ENCODE data around the gene MRAS.

Gene MRAS

DNA sequence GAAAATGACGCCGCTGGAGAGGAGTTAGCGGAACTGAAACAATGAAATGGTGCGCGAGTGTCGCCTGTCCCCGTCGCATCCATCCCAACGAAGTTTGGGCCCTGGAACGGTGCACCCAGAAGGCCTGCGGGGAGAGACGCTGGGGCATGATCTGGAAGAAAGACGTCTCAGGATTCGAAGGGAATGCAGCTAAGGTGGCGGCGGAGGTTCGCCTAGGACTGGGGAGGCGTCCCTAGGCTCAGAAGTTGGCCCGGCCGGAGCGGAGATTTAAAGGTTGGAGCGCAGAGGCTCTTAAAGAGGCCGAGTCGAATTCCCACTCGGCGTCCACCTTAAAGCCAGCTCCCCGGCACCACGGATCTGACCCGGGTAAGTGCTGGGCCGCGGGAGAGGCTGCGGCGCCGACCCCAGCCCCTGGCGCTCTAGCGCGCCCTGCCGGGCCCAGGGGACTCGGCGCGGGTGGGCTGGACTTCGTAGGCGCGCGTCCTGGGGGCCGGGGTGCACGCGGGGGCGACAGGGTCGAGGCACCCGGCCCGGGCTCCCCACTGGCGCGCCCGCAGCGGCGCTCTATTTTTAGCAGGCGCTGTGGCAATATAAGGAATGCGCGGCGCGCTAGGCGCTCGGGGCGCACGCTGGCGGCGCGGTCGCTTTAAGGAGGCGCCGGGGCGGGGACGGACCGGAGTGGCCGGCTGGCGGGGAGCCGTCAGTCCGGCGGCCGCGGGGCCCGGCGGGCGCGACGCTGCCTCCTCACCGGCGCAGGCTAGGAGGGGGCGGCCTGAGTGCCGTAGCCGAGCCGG lies at the start of gene MRAS:
Gene MRAS, plus strand, starts transcription at position 620 of the 794 bp plus-strand sequence. CDS start 24,305 bp downstream, outside the sequence.
- no peaks in the 10 kb centered on the region for H3K36me3 ChIP-seq (ENCODE audit: control insufficient read depth, insufficient read depth, low read length)
- peaks cover 3% of the 10 kb centered on the region; the same call in 1 of the 2 replicates for H3K4me1 ChIP-seq (ENCODE audit: control insufficient read depth, insufficient read depth, low read length)
- H3K4me3 ChIP-seq (ENCODE audit: low read length): peak within 1 kb of the TSS; percentile 90; the same call in 1 of the 2 replicates
- H3K27me3 ChIP-seq (ENCODE audit: control insufficient read depth, insufficient read depth, low read length): no peaks in the 10 kb centered on the region
- H3K27ac ChIP-seq (ENCODE audit: low read length): no peak within 1 kb of the TSS
- WGBS (ENCODE audit: insufficient coverage, insufficient read length): no CpG with 5 or more reads among the region's 93 CpGs
- no peak for DNase-seq (ENCODE audit: low read depth, low spot score)
- H3K9me3 ChIP-seq (ENCODE audit: control insufficient read depth, insufficient read depth, low read length): no peaks in the 10 kb centered on the region

- H3K4me1 ChIP-seq (ENCODE audit: control insufficient read depth, insufficient read depth, low read length): no peaks in the 10 kb centered on the region
- no CpG with 5 or more reads among the region's 2 CpGs for WGBS (ENCODE audit: insufficient coverage, insufficient read length)
- no peaks in the 10 kb centered on the region for H3K9me3 ChIP-seq (ENCODE audit: control insufficient read depth, insufficient read depth, low read length)
- DNase-seq (ENCODE audit: low read depth, low spot score): no peak
- H3K27me3 ChIP-seq (ENCODE audit: control insufficient read depth, insufficient read depth, low read length): no peaks in the 10 kb centered on the region
- no peak overlapping the region for H3K27ac ChIP-seq (ENCODE audit: low read length)
- H3K36me3 ChIP-seq (ENCODE audit: control insufficient read depth, insufficient read depth, low read length): peaks cover 2% of the 10 kb centered on the region; the same call in 1 of the 2 replicates
- no peak overlapping the region for H3K4me3 ChIP-seq (ENCODE audit: low read length)
These were observed 47.7 kb upstream of the MRAS start for GRCh38 chr3:138300647-138301046.

DNA sequence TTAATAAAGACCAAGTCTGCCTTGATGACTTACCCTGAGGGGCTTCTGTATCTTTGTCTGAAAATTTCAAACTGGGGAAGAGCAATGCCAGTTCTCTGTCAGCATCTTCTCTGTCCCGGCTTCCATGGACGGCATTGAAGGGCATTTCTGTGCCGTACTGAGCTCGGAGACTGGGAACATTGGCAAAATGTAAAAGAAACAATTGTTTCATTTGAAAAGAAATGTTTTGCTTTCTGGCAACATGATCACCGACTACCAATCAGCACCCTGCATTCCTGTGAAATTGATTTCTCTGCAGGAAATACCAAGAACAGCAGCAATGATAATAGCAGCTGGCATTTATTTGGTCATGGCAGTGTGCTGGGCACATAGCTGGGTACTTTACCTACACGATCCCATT lies 44.9 kb upstream of the MRAS start:
- WGBS (ENCODE audit: insufficient coverage, insufficient read length): no CpG with 5 or more reads among the region's 6 CpGs
- no peak overlapping the region for H3K27ac ChIP-seq (ENCODE audit: low read length)
- no peaks in the 10 kb centered on the region for H3K27me3 ChIP-seq (ENCODE audit: control insufficient read depth, insufficient read depth, low read length)
- no peaks in the 10 kb centered on the region for H3K36me3 ChIP-seq (ENCODE audit: control insufficient read depth, insufficient read depth, low read length)
- H3K9me3 ChIP-seq (ENCODE audit: control insufficient read depth, insufficient read depth, low read length): no peaks in the 10 kb centered on the region
- no peaks in the 10 kb centered on the region for H3K4me1 ChIP-seq (ENCODE audit: control insufficient read depth, insufficient read depth, low read length)
- no peak for DNase-seq (ENCODE audit: low read depth, low spot score)
- no peak overlapping the region for H3K4me3 ChIP-seq (ENCODE audit: low read length)

DNA sequence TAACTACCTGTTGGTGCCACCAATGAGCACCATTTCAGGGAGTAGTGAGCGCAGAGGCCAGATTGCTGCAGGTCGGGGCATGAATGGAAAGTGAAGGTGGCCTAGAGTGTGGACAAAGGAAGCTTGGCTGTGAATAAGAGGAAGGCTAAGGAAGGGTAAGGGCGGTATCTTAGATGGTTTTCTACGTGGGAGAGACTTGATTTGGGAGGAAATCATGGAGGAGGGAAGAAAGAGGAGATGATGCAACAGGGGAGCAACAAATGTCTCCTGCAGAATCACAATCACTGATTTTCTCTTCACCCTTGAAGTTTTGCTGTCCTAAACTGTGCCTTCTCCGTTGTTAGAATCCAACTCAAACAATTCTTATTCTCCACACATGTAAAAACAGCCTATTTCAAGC lies 40.5 kb upstream of the MRAS start:
- Histone ChIP-seq H3K4me3 (ENCODE audit: low read length) (no peak overlapping the region), H3K9me3 (ENCODE audit: control insufficient read depth, insufficient read depth, low read length) (no peaks in the 10 kb centered on the region), H3K36me3 (ENCODE audit: control insufficient read depth, insufficient read depth, low read length) (no peaks in the 10 kb centered on the region), H3K4me1 (ENCODE audit: control insufficient read depth, insufficient read depth, low read length) (no peaks in the 10 kb centered on the region), H3K27me3 (ENCODE audit: control insufficient read depth, insufficient read depth, low read length) (no peaks in the 10 kb centered on the region), H3K27ac (ENCODE audit: low read length) (no peak overlapping the region)
- WGBS (ENCODE audit: insufficient coverage, insufficient read length): no CpG with 5 or more reads among the region's 5 CpGs
- DNase-seq (ENCODE audit: low read depth, low spot score): no peak

DNA sequence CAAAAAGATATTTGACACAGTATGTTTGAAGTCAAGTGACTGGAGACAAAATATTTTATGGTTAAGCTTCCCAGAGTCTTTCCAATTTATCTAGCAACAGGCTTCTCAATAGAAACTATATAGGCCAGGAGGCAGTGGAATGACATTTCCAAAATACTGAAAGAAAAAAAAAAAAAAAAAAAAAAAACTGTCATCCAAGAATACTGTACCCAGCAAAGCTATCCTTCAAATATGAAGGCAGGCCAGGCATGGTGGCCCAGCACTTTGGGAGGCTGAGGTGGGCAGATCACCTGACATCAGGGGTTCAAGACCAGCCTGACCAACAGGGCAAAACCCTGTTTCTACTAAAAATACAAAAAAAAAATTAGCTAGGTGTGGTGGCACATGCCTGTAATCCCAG lies 39.6 kb upstream of the MRAS start:
- H3K27ac ChIP-seq (ENCODE audit: low read length): no peak overlapping the region
- H3K36me3 ChIP-seq (ENCODE audit: control insufficient read depth, insufficient read depth, low read length): no peaks in the 10 kb centered on the region
- H3K9me3 ChIP-seq (ENCODE audit: control insufficient read depth, insufficient read depth, low read length): no peaks in the 10 kb centered on the region
- H3K27me3 ChIP-seq (ENCODE audit: control insufficient read depth, insufficient read depth, low read length): no peaks in the 10 kb centered on the region
- DNase-seq (ENCODE audit: low read depth, low spot score): no peak
- no peak overlapping the region for H3K4me3 ChIP-seq (ENCODE audit: low read length)
- H3K4me1 ChIP-seq (ENCODE audit: control insufficient read depth, insufficient read depth, low read length): no peaks in the 10 kb centered on the region

- Histone ChIP-seq H3K27ac (ENCODE audit: low read length) (no peak overlapping the region), H3K4me3 (ENCODE audit: low read length) (no peak overlapping the region), H3K9me3 (ENCODE audit: control insufficient read depth, insufficient read depth, low read length) (no peaks in the 10 kb centered on the region), H3K27me3 (ENCODE audit: control insufficient read depth, insufficient read depth, low read length) (no peaks in the 10 kb centered on the region), H3K36me3 (ENCODE audit: control insufficient read depth, insufficient read depth, low read length) (no peaks in the 10 kb centered on the region), H3K4me1 (ENCODE audit: control insufficient read depth, insufficient read depth, low read length) (no peaks in the 10 kb centered on the region)
- WGBS (ENCODE audit: insufficient coverage, insufficient read length): no CpG with 5 or more reads among the region's 4 CpGs
- no peak for DNase-seq (ENCODE audit: low read depth, low spot score)
These were observed 37.9 kb upstream of the MRAS start for GRCh38 chr3:138310494-138310893.

DNA sequence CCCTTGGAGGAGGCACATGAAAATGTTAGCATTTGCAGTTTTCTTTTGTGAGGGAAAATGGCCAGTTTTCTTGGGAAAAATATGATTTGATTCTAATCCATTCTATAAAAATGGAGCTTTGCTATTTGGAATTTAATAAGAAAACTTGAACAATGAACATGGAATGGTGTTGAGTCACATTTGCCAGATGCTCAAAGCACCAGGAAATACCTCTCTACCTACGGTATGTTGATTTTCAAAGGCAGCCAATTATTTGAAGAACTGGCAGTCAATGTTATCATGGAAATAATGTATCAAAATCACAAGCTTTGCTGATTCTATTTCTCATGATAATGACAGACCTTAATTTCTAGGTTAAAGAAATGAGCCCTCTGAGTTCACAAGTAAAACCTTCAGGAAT lies 33.6 kb upstream of the MRAS start:
- Histone ChIP-seq H3K4me1 (ENCODE audit: control insufficient read depth, insufficient read depth, low read length) (no peaks in the 10 kb centered on the region), H3K36me3 (ENCODE audit: control insufficient read depth, insufficient read depth, low read length) (no peaks in the 10 kb centered on the region), H3K27me3 (ENCODE audit: control insufficient read depth, insufficient read depth, low read length) (no peaks in the 10 kb centered on the region), H3K27ac (ENCODE audit: low read length) (no peak overlapping the region), H3K4me3 (ENCODE audit: low read length) (no peak overlapping the region), H3K9me3 (ENCODE audit: control insufficient read depth, insufficient read depth, low read length) (no peaks in the 10 kb centered on the region)
- DNase-seq (ENCODE audit: low read depth, low spot score): no peak
- WGBS (ENCODE audit: insufficient coverage, insufficient read length): no CpG with 5 or more reads among the region's 1 CpG

GRCh38 chr3:138317687-138318086 lies 30.7 kb upstream of the MRAS start:
- no peak overlapping the region for H3K4me3 ChIP-seq (ENCODE audit: low read length)
- DNase-seq (ENCODE audit: low read depth, low spot score): no peak
- H3K36me3 ChIP-seq (ENCODE audit: control insufficient read depth, insufficient read depth, low read length): no peaks in the 10 kb centered on the region
- H3K27me3 ChIP-seq (ENCODE audit: control insufficient read depth, insufficient read depth, low read length): no peaks in the 10 kb centered on the region
- H3K9me3 ChIP-seq (ENCODE audit: control insufficient read depth, insufficient read depth, low read length): no peaks in the 10 kb centered on the region
- H3K4me1 ChIP-seq (ENCODE audit: control insufficient read depth, insufficient read depth, low read length): peaks cover 1% of the 10 kb centered on the region; the same call in 1 of the 2 replicates
- H3K27ac ChIP-seq (ENCODE audit: low read length): no peak overlapping the region
- WGBS (ENCODE audit: insufficient coverage, insufficient read length): no CpG with 5 or more reads among the region's 1 CpG

DNA sequence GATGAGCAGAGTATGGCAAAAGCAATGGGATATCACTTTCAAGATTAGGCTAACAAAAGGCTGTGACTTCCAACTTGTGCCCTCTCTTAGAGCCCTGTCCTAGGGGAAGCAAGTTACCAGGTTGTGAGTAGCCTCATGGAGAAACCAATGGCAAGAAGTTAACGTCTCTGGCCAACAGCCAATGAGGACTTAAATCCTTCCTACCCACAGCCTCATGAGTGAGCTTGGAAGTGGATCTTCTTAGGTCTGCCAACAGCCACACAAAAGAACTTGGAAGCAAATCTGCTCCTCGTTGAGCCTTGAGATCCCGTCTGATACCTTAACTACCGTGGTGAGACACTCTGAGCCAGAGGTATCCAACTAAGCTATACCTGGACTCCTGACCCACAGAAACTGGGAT lies 24.4 kb upstream of the MRAS start:
- no peaks in the 10 kb centered on the region for H3K36me3 ChIP-seq (ENCODE audit: control insufficient read depth, insufficient read depth, low read length)
- no peak overlapping the region for H3K4me3 ChIP-seq (ENCODE audit: low read length)
- no CpG with 5 or more reads among the region's 4 CpGs for WGBS (ENCODE audit: insufficient coverage, insufficient read length)
- no peaks in the 10 kb centered on the region for H3K27me3 ChIP-seq (ENCODE audit: control insufficient read depth, insufficient read depth, low read length)
- H3K27ac ChIP-seq (ENCODE audit: low read length): no peak overlapping the region
- DNase-seq (ENCODE audit: low read depth, low spot score): no peak
- no peaks in the 10 kb centered on the region for H3K9me3 ChIP-seq (ENCODE audit: control insufficient read depth, insufficient read depth, low read length)
- peaks cover 1% of the 10 kb centered on the region; the same call in 1 of the 2 replicates for H3K4me1 ChIP-seq (ENCODE audit: control insufficient read depth, insufficient read depth, low read length)

GRCh38 chr3:138325990-138326389 lies 22.4 kb upstream of the MRAS start:
- no peak for DNase-seq (ENCODE audit: low read depth, low spot score)
- H3K27ac ChIP-seq (ENCODE audit: low read length): no peak overlapping the region
- H3K36me3 ChIP-seq (ENCODE audit: control insufficient read depth, insufficient read depth, low read length): no peaks in the 10 kb centered on the region
- H3K9me3 ChIP-seq (ENCODE audit: control insufficient read depth, insufficient read depth, low read length): no peaks in the 10 kb centered on the region
- no peaks in the 10 kb centered on the region for H3K27me3 ChIP-seq (ENCODE audit: control insufficient read depth, insufficient read depth, low read length)
- H3K4me1 ChIP-seq (ENCODE audit: control insufficient read depth, insufficient read depth, low read length): peaks cover 1% of the 10 kb centered on the region; the same call in 1 of the 2 replicates
- H3K4me3 ChIP-seq (ENCODE audit: low read length): no peak overlapping the region
